Endothelial cell of umbilical vein (primary cell): ENCODE measurements around the gene RUNX2. TPM values are rescaled to one million over a fixed set of nuclear protein-coding genes. Genes with fewer than 3 reads are reported as not detected.

Experiments
- BruUV-seq: library from RNA; stranded (reverse); fragments of 400-500 nt; replicated peaks from 2 replicates; lab custom pipeline; 2021; lab: Mats Ljungman, UMichigan
- CTCF ChIA-PET: fragments of 300-600, 350-600 bp; sonication (Branson Sonifier 250); formaldehyde crosslinking; loops from one replicate; lab custom pipeline; 2021; ENCODE audit warnings: antibody characterized with exemption, inconsistent platforms; lab: Charles Lee
- POLR2A ChIA-PET: fragments of 300-600, 350-600 bp; sonication (Branson Sonifier 250); formaldehyde crosslinking; loops from one replicate; lab custom pipeline; 2021; ENCODE audit warnings: antibody characterized with exemption, inconsistent platforms; lab: Charles Lee
- DNase-seq: peaks from one replicate; pipeline ENCODE4 v3.0.0-alpha.2; 2011; ENCODE audit warnings: low read depth, low spot score
- FAIRE-seq: peaks from 2 replicates; lab custom pipeline; 2011; peaks lifted over from hg19 to GRCh38; lab: Jason Lieb, UNC
- H2AFZ ChIP-seq: 2 replicates; pipeline ENCODE4 v1.6.0; 2012; ENCODE audit warnings: low read depth, low read length, control low read depth, inconsistent platforms
- H3K27ac ChIP-seq: 2 replicates; pipeline ENCODE4 v1.5.1; 2011; ENCODE audit warnings: low read depth, mild to moderate bottlenecking, control low read depth, low read length, moderate library complexity; ENCODE audit not compliant: insufficient read depth
- H3K27me3 ChIP-seq, 2 experiments: 2 replicates each; pipeline versions ENCODE4 v1.6.0 to v1.6.1; 2011; ENCODE audit warnings: low read length in 2 of 2, mixed read lengths in 1 of 2; ENCODE audit not compliant: control insufficient read depth in 2 of 2, insufficient read depth in 2 of 2
- H3K36me3 ChIP-seq, 2 experiments: 2 replicates in 1 of 2; 3 replicates in 1 of 2; pipeline ENCODE4 v1.5.1; 2011; ENCODE audit warnings: low read length in 2 of 2, mild to moderate bottlenecking in 1 of 2, moderate library complexity in 1 of 2; ENCODE audit not compliant: control insufficient read depth in 2 of 2, insufficient read depth in 2 of 2; ENCODE audit errors: extremely low read depth in 1 of 2
- H3K4me1 ChIP-seq: 3 replicates; pipeline ENCODE4 v1.5.1; 2011; ENCODE audit warnings: mild to moderate bottlenecking, low read length; ENCODE audit not compliant: control insufficient read depth, insufficient read depth; ENCODE audit errors: extremely low read depth
- H3K4me2 ChIP-seq: 2 replicates; pipeline ENCODE4 v1.6.1; 2011; ENCODE audit warnings: low read length, control low read depth, mixed read lengths; ENCODE audit not compliant: insufficient read depth
- H3K4me3 ChIP-seq, 3 experiments: fragments of 200-600 bp in 1 of 3; sonication (generic), shearing (Covaris generic) in 1 of 3; replicated peaks in 1 of 3; 2 replicates each; pipeline ENCODE4 v1.5.1; 2011 to 2016; ENCODE audit warnings: control low read depth in 3 of 3, low read length in 3 of 3, mild to moderate bottlenecking in 2 of 3, inconsistent platforms in 1 of 3, low read depth in 1 of 3, moderate library complexity in 1 of 3; ENCODE audit not compliant: insufficient read depth in 1 of 3
- H3K79me2 ChIP-seq: 2 replicates; pipeline ENCODE4 v1.6.0; 2012; ENCODE audit warnings: low read length, inconsistent platforms; ENCODE audit not compliant: control insufficient read depth, insufficient read depth
- H3K9ac ChIP-seq: replicated peaks from 2 replicates; pipeline ENCODE3; 2011; ENCODE audit warnings: low read length, control low read depth; ENCODE audit not compliant: insufficient read depth; ENCODE audit errors: extremely low read depth
- H3K9me1 ChIP-seq: replicated peaks from 3 replicates; pipeline ENCODE4 v1.6.0; 2011; ENCODE audit warnings: mild to moderate bottlenecking, low read length; ENCODE audit not compliant: control insufficient read depth, insufficient read depth; ENCODE audit errors: extremely low read depth
- H3K9me3 ChIP-seq: replicated peaks from 2 replicates; pipeline ENCODE4 v1.5.1; 2012; ENCODE audit warnings: low read length, inconsistent platforms; ENCODE audit not compliant: control insufficient read depth, insufficient read depth
- H4K20me1 ChIP-seq: replicated peaks from 2 replicates; pipeline ENCODE3; 2011; ENCODE audit warnings: mild to moderate bottlenecking, low read length; ENCODE audit not compliant: control insufficient read depth, insufficient read depth; ENCODE audit errors: extremely low read depth
- CTCF ChIP-seq, 2 donors: IDR thresholded peaks; 1 replicate in 1 of 2; 2 replicates in 1 of 2; pipeline ENCODE4 v1.5.1; 2011; ENCODE audit warnings: low read length in 2 of 2, mild to moderate bottlenecking in 2 of 2, moderate library complexity in 2 of 2, control low read depth in 1 of 2, inconsistent platforms in 1 of 2, low read depth in 1 of 2; ENCODE audit not compliant: insufficient read depth in 1 of 2; ENCODE audit errors: extremely low read depth in 1 of 2
- FOS ChIP-seq: IDR thresholded peaks from 2 replicates; pipeline ENCODE4 v1.6.1; 2011; ENCODE audit warnings: mild to moderate bottlenecking, low read length, moderate library complexity, borderline replicate concordance; ENCODE audit not compliant: insufficient read depth
- JUN ChIP-seq: IDR thresholded peaks from 2 replicates; pipeline ENCODE4 v1.6.1; 2011; ENCODE audit warnings: borderline replicate concordance, low read depth; ENCODE audit not compliant: insufficient read length, insufficient read depth
- MAX ChIP-seq: IDR thresholded peaks from 2 replicates; pipeline ENCODE4 v1.6.1; 2011; ENCODE audit not compliant: insufficient read depth, insufficient read length
- MYC ChIP-seq: IDR thresholded peaks from one replicate; pipeline ENCODE4 v1.6.1; 2011; ENCODE audit warnings: mild to moderate bottlenecking, low read depth, low read length
- dilution Hi-C: fragments of 300-500 bp; cut with MboI; formaldehyde crosslinking; loops from one replicate; pipeline ENCODE4 v1.15.0; 2019; ENCODE audit warnings: low sequenced_read_pairs; ENCODE audit not compliant: extremely low pct_ligation_motif_present
- intact Hi-C: fragments of 100-400 bp; cut with micrococcal nuclease; formaldehyde crosslinking; loops from one replicate; pipeline ENCODE4 v1.10.0; 2022
- polyA plus RNA-seq, 4 experiments: library from polyadenylated mRNA; depleted of rRNA in 3 of 4; stranded (reverse) in 3 of 4; unstranded in 1 of 4; fragments of >200 nt; gene quantifications; 2 replicates each; pipeline versions ENCODE4 v1.2.1 to v1.2.3, GENCODE V29; 2011 to 2012; ENCODE audit warnings: missing spikeins in 1 of 4
- total RNA-seq: library from RNA; stranded (reverse); gene quantifications from 2 replicates; pipeline ENCODE4 v1.2.3, GENCODE V29; 2021

Gene RUNX2
- total and polyA plus RNA-seq, 2 donors (not counting 3 experiments of a cell fraction or from before 2014, with no cell fraction given) = 0.06 TPM; not detected in 1

GRCh38 chr6:45626087-45626891 is 298.2 kb downstream of the RUNX2 start:
- Histone ChIP-seq H3K36me3 (no peaks in the 10 kb centered on the region), H3K79me2 (no peaks in the 10 kb centered on the region), H4K20me1 (no peaks in the 10 kb centered on the region), H3K4me3 (no peak overlapping the region), H3K9me1 (no peaks in the 10 kb centered on the region), H3K27me3 (peaks cover 4 to 7% of the 10 kb centered on the region in 2 experiments), H3K9me3 (no peaks in the 10 kb centered on the region), H3K4me1 (no peaks in the 10 kb centered on the region), H3K9ac (no peak overlapping the region), H3K27ac (no peak overlapping the region), H2AFZ (no peak overlapping the region), H3K4me2 (no peak overlapping the region)
- BruUV-seq = no TSS peak
- DNase-seq (no peak), FAIRE-seq (no peak)
- CTCF ChIA-PET = no interaction called here
- dilution Hi-C loops (no loop called here), intact Hi-C loops (no loop called here)
- TF ChIP-seq MYC = no peak
- TF ChIP-seq CTCF (IDR thresholded peaks at IDR 0.05; ENCODE audit: extremely low read depth in 1 of 2, insufficient read depth in 1 of 2, low read depth in 1 of 2, low read length in 2 of 2) = no peak
- no peak for TF ChIP-seq FOS
- no peak for TF ChIP-seq JUN
- TF ChIP-seq MAX = no peak
- POLR2A ChIA-PET = no interaction called here
